HG02981 (cell line): ENCODE measurements around the gene DOCK8.

Source experiments
- ATAC-seq: cut with Tn5 transposase; IDR thresholded peaks from one replicate; pipeline ENCODE4 v1.9.1; 2021; ENCODE audit warnings: mild to moderate bottlenecking, moderate library complexity; ENCODE audit not compliant: unreplicated experiment

The DOCK8 gene

DNA sequence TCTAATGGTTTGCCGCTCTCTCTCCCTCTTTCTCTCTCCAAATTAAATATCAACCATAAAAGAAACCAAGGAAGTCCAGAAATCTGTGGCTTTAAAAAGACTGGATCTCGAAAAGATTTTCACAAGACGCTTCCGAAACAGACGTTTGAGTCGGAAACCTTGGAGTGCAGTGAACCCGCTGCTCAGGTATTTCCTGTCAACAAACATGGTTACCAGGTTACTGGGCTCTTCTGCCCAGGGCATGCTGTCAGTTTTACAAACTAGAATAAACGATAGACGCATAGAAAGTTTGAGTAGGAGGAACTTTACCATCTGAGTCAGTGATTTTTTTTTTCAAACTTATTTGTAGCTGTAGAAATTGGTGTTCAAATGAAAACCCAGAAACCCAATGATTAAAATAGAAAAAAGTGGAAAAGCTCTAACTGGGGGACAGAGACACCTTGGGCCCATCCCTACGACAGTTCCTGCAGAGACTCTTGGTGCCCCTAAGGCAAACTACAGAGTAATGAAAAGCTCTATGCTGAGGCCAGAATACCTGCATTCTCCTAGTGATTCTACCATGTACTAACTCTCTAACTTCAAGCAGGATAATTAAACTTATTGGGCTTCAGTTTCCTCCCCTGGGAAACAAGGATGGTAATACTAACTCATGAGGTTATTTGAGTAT is 90.0 kb downstream of the DOCK8 start:
- ATAC-seq, result no peak

- no peak for ATAC-seq
Observed at GRCh38 chr9:306907-307306, 92.2 kb downstream of the DOCK8 start.

DNA sequence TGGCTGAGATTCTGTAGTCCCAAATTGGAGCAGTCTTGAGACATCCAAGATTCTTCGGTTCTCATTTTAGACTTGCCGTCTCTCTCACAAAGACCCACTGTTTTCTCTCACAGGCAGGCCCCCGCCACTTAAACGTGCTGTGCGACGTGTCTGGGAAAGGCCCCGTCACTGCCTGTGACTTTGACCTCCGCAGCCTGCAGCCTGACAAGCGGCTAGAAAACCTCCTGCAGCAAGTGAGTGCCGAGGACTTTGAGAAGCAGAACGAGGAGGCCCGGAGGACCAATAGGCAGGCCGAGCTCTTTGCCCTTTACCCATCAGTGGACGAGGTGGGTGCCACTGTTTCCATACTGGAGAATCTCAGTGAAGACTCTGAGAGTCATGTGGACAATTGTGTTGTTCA is 97.2 kb downstream of the DOCK8 start:
- no peak for ATAC-seq

GRCh38 chr9:312596-313320 is 98.1 kb downstream of the DOCK8 start:
- ATAC-seq, result no peak

- ATAC-seq, result no peak
Observed at GRCh38 chr9:316382-316965, 101.8 kb downstream of the DOCK8 start.

GRCh38 chr9:318646-319045 is 104.0 kb downstream of the DOCK8 start:
- ATAC-seq, result no peak

DNA sequence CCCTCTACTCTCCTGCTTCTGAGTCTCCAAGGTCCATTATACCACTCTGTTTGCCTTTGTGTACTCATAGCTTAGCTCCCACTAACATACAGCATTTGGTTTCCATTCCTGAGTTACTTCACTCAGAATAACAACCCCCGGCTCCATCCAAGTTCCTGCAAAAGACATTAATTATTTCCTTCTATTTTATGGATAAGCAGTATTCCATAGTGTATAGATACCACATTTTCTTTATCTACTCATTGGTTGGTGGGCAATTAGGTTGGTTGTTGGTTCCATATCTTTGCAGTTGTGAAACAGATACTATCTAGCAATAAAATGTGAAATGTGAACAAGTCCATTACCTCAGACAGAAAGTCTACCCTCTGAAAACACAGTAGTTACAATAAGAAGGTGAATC is 110.3 kb downstream of the DOCK8 start:
- ATAC-seq, result no peak

DNA sequence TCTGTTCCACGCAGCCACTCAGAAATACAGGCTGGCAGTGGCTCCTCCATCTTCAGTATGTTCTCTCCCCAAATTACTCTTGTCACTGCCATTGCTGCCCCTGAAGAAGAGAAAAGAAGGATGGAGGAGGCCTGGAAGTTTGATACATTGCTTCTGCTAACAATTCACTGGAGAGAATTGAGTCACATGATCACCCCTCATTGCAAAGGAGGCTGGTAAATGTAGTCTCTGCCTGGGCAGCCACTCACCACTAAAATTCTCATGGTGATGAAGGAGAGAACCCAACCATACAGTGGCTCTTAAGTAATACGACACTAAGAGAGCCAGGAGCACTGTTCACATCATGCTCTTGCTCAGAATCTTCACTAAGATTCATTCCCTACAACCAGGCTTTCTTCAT is 112.0 kb downstream of the DOCK8 start:
- ATAC-seq, result no peak

GRCh38 chr9:328453-328852 is 113.8 kb downstream of the DOCK8 start:
- no peak for ATAC-seq

- no peak for ATAC-seq
Observed at GRCh38 chr9:331197-331596, 116.5 kb downstream of the DOCK8 start.

GRCh38 chr9:335373-335772 is 120.7 kb downstream of the DOCK8 start:
- no peak for ATAC-seq

DNA sequence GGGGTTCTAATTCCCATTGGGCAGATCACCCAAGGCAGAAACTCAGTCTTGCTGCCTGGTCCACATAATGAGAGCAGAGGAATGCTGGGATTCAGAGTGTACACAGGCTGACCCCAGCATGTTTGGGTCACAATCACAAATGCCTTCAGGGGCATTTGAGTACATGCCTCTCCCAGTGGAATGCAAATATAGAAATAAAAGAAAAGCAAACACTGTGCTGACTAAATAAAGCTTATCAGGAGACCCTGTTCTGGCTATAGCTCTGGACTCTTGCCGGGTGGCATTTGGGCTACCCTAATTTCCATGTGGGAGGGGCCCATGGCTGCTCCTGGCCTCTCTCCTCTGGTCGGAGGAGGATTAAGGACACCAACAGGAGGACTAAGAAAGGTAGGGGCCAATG is 121.4 kb downstream of the DOCK8 start:
- no peak for ATAC-seq

DNA sequence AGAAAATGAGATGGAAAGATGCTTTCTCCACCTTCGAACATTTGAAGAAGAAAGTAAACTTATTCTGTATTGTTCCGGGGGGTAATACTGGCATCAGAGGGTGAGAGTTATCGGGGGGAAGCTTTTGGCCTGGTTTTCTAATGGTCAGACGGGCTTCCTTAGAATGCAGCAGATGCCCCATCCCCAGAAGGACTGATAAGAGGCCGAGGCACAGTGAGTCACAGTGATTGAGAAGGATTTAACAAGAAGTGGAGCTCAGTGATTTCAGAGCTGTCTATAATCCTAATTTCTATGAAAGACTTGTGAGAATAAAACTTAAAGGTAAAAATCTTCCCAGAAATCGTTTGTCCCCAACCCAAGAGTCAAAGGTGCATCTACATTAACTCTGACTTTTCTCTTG is 123.9 kb downstream of the DOCK8 start:
- ATAC-seq, result no peak

GRCh38 chr9:341634-342421 is 127.2 kb downstream of the DOCK8 start:
- ATAC-seq, result no peak

GRCh38 chr9:343773-344172 is 129.1 kb downstream of the DOCK8 start:
- no peak for ATAC-seq

DNA sequence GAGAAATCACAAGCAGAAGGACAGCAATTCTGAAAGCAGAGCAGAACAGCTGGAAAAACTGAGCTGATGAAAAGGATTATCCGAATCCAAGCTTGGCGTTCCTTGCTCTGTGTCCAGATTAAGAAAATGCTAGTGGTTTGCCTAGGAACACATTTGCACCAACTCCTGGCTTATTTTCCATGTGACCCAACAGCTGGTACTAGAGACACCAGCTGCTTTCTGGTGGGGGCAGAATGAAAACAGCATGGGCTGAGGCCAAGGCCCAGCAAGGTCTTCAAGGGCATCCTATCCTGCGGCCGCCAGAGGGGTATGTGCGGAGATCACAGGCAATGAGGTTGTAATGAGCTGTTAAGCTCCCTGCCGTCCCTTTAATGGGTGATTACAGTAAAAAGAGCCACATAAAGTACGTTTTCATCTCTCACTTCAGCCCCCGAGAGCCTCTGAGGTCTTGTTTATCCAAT is 131.5 kb downstream of the DOCK8 start:
- no peak for ATAC-seq

- ATAC-seq, result no peak
Observed at GRCh38 chr9:347667-348292, 133.1 kb downstream of the DOCK8 start.

GRCh38 chr9:350384-350783 is 135.7 kb downstream of the DOCK8 start:
- ATAC-seq, result no peak

GRCh38 chr9:351916-352315 is 137.3 kb downstream of the DOCK8 start:
- no peak for ATAC-seq

GRCh38 chr9:353077-353476 is 138.4 kb downstream of the DOCK8 start:
- ATAC-seq, result no peak

GRCh38 chr9:354453-354852 is 139.8 kb downstream of the DOCK8 start:
- no peak for ATAC-seq
